HepG2 (cell line): ENCODE data around the gene AHSG. TPM values are rescaled to one million over a fixed set of nuclear protein-coding genes. Genes with fewer than 3 reads are reported as not detected.

Source experiments
- AHR ChIP-seq: IDR thresholded peaks from 2 replicates; pipeline ENCODE4 v1.6.1; 2018; ENCODE audit warnings: missing genetic modification reagents, missing compliant biosample characterization
- ASH2L ChIP-seq: fragments of 300-600, 200-600 bp; sonication (generic); IDR thresholded peaks from 2 replicates; pipeline ENCODE4 v1.7.0; 2017; ENCODE audit warnings: low read depth, mild to moderate bottlenecking, moderate library complexity, mixed read lengths, low read length; ENCODE audit not compliant: insufficient read length
- ELF4 ChIP-seq: sonication (generic); formaldehyde crosslinking; IDR thresholded peaks from 2 replicates; pipeline ENCODE4 v1.5.0; 2020; ENCODE audit warnings: missing genetic modification reagents, mild to moderate bottlenecking, moderate library complexity, borderline replicate concordance
- EZH2 ChIP-seq: conservative IDR thresholded peaks from 2 replicates; pipeline ENCODE4 v1.6.1; 2012; ENCODE audit warnings: mild to moderate bottlenecking, low read depth, low read length, moderate library complexity
- FOXP4 ChIP-seq: sonication (generic); formaldehyde crosslinking; IDR thresholded peaks from 2 replicates; pipeline ENCODE4 v1.4.0; 2020; ENCODE audit warnings: missing genetic modification reagents
- IRF9 ChIP-seq: sonication (generic); formaldehyde crosslinking; IDR thresholded peaks from 2 replicates; pipeline ENCODE4 v1.8.0; 2022; ENCODE audit warnings: missing genetic modification reagents, mild to moderate bottlenecking, borderline replicate concordance
- KMT2B ChIP-seq: IDR thresholded peaks from 2 replicates; pipeline ENCODE4 v1.6.1; 2016; ENCODE audit warnings: missing genetic modification reagents, missing compliant biosample characterization
- POLR2AphosphoS5 ChIP-seq: IDR thresholded peaks from 2 replicates; pipeline ENCODE4 v1.6.1; 2012; ENCODE audit warnings: low read depth, low read length
- SMAD9 ChIP-seq: sonication (generic); formaldehyde crosslinking; IDR thresholded peaks from 2 replicates; pipeline ENCODE4 v1.5.1; 2020; ENCODE audit warnings: mild to moderate bottlenecking, missing genetic modification reagents
- TSC22D2 ChIP-seq: sonication (generic); formaldehyde crosslinking; IDR thresholded peaks from 2 replicates; pipeline ENCODE4 v1.5.1; 2020; ENCODE audit warnings: missing genetic modification reagents, mild to moderate bottlenecking, borderline replicate concordance
- WIZ ChIP-seq: sonication (generic); formaldehyde crosslinking; IDR thresholded peaks from 2 replicates; pipeline ENCODE4 v1.5.1; 2020; ENCODE audit warnings: mild to moderate bottlenecking, missing genetic modification reagents
- ZBTB10 ChIP-seq: sonication (generic); formaldehyde crosslinking; IDR thresholded peaks from 2 replicates; pipeline ENCODE4 v1.4.0; 2020; ENCODE audit warnings: missing genetic modification reagents, borderline replicate concordance
- ZNF124 ChIP-seq: sonication (generic); formaldehyde crosslinking; IDR thresholded peaks from 2 replicates; pipeline ENCODE4 v1.4.0; 2020; ENCODE audit warnings: missing genetic modification reagents
- ZNF234 ChIP-seq: sonication (generic); formaldehyde crosslinking; conservative IDR thresholded peaks from 2 replicates; pipeline ENCODE4 v1.5.1; 2020; ENCODE audit warnings: mild to moderate bottlenecking, missing genetic modification reagents
- ZNF253 ChIP-seq: sonication (generic); formaldehyde crosslinking; IDR thresholded peaks from 2 replicates; pipeline ENCODE4 v1.8.0; 2022; ENCODE audit warnings: mild to moderate bottlenecking, missing genetic modification reagents, borderline replicate concordance
- ZNF296 ChIP-seq: sonication (generic); formaldehyde crosslinking; conservative IDR thresholded peaks from 2 replicates; pipeline ENCODE4 v1.5.0; 2020; ENCODE audit warnings: mild to moderate bottlenecking, missing genetic modification reagents
- ZNF569 ChIP-seq: sonication (generic); formaldehyde crosslinking; IDR thresholded peaks from 2 replicates; pipeline ENCODE4 v1.5.0; 2020; ENCODE audit warnings: mild to moderate bottlenecking, missing genetic modification reagents, moderate library complexity, borderline replicate concordance
- ZNF672 ChIP-seq: sonication (generic); formaldehyde crosslinking; IDR thresholded peaks from 2 replicates; pipeline ENCODE4 v1.8.1; 2022; ENCODE audit warnings: missing genetic modification reagents
- ZNF878 ChIP-seq: sonication (generic); formaldehyde crosslinking; IDR thresholded peaks from 2 replicates; pipeline ENCODE4 v1.8.1; 2023; ENCODE audit warnings: mild to moderate bottlenecking, missing genetic modification reagents, moderate library complexity
- ZXDC ChIP-seq: sonication (generic); formaldehyde crosslinking; IDR thresholded peaks from 2 replicates; pipeline ENCODE4 v1.5.0; 2020; ENCODE audit warnings: mild to moderate bottlenecking, missing genetic modification reagents
- polyA plus RNA-seq, 8 experiments: library from polyadenylated mRNA; depleted of rRNA in 3 of 8; stranded (reverse) in 7 of 8; unstranded in 1 of 8; fragments of >200 nt; fragmentation: Illumina TruSeq in 4 of 8; extraction: Trizol in 4 of 8; gene quantifications; 2 replicates each; pipeline versions ENCODE4 v1.2.1 to v1.2.3, GENCODE V29; 2011 to 2016; ENCODE audit warnings: low read depth in 4 of 8, missing spikeins in 1 of 8, mixed read lengths in 1 of 8; ENCODE audit not compliant: insufficient read depth in 1 of 8
- total RNA-seq, 5 experiments: library from RNA; depleted of rRNA; stranded (reverse); fragments of >200 nt; fragmentation: Illumina TruSeq; extraction: Trizol; gene quantifications; 2 replicates each; pipeline ENCODE4 v1.2.3, GENCODE V29; 2016; ENCODE audit warnings: low read depth in 1 of 5

The AHSG gene
- total and polyA plus RNA-seq, 2 of the 13 experiments (the other 11 are each of a cell fraction or from before 2014, with no cell fraction given) = 2,043 to 19,152 TPM

GRCh38 chr3:186620213-186621092, 7.6 kb downstream of the AHSG start (continued):
- no peak; the same call in 1 of the 2 replicates for TF ChIP-seq ZBTB10 (CRISPR knock-in tag)
- peak; percentile 56 for TF ChIP-seq POLR2AphosphoS5
- TF ChIP-seq IRF9 = no peak
- TF ChIP-seq TSC22D2 = 0 out of 2 replicates have a peak, but pooled peaks have one; percentile 4
- TF ChIP-seq SMAD9 (CRISPR knock-in tag) = no peak
- no peak; the same call in none of the 2 replicates for TF ChIP-seq ZNF878 (CRISPR knock-in tag)
- 0 out of 2 replicates have a peak, but pooled peaks have one; percentile 5 for TF ChIP-seq ZNF124 (CRISPR knock-in tag)
- TF ChIP-seq AHR (CRISPR knock-in tag) = no peak
- TF ChIP-seq KMT2B (CRISPR knock-in tag) = no peak
- TF ChIP-seq ELF4 (CRISPR knock-in tag) = peak; percentile 8; the same call in 1 of the 2 replicates
- TF ChIP-seq ASH2L = no peak
- 0 out of 2 replicates have a peak, but pooled peaks have one; percentile 26 for TF ChIP-seq ZNF234 (CRISPR knock-in tag)
- TF ChIP-seq FOXP4 = no peak; the same call in 1 of the 2 replicates
- no peak for TF ChIP-seq ZNF569 (CRISPR knock-in tag)
- no peak for TF ChIP-seq EZH2
- TF ChIP-seq ZNF253 = no peak
- no peak for TF ChIP-seq ZNF296 (CRISPR knock-in tag)
- TF ChIP-seq WIZ (CRISPR knock-in tag) = peak; percentile 35; the same call in 1 of the 2 replicates
- no peak for TF ChIP-seq ZXDC (CRISPR knock-in tag)
- peak; percentile 59; the same call in 1 of the 2 replicates for TF ChIP-seq ZNF672
